A673 (cell line): ENCODE results near the gene LRTM2. TPM values are rescaled to one million over a fixed set of nuclear protein-coding genes. Genes with fewer than 3 reads are reported as not detected.

Source experiments
- BruUV-seq: library from RNA; stranded (reverse); fragments of 400-500 nt; replicated peaks from 2 replicates; lab custom pipeline; 2021; lab: Mats Ljungman, UMichigan
- CTCF ChIA-PET: fragments of 300-600 bp; sonication (Branson Sonifier 250); formaldehyde crosslinking; loops from one replicate; lab custom pipeline; 2022; ENCODE audit warnings: antibody characterized with exemption; lab: Charles Lee
- POLR2A ChIA-PET: fragments of 300-600 bp; sonication (Branson Sonifier 250); formaldehyde crosslinking; loops from one replicate; lab custom pipeline; 2022; ENCODE audit warnings: antibody characterized with exemption; ENCODE audit not compliant: low non-redundant PET; lab: Charles Lee
- DNase-seq: peaks from one replicate; pipeline ENCODE4 v3.0.0-alpha.2; 2015; ENCODE audit warnings: low spot score
- H3K27ac ChIP-seq: fragments of 200-600 bp; sonication (generic); 2 replicates; pipeline ENCODE4 v1.5.1; 2016; ENCODE audit warnings: mixed run types, low read depth, mild to moderate bottlenecking, mixed read lengths, antibody characterized with exemption, low read length; ENCODE audit not compliant: poor library complexity, severe bottlenecking
- H3K27me3 ChIP-seq: fragments of 200-600 bp; sonication (generic); replicated peaks from 2 replicates; pipeline ENCODE4 v1.6.1; 2017; ENCODE audit warnings: mixed run types, low read depth, mild to moderate bottlenecking, mixed read lengths, antibody characterized with exemption, low read length; ENCODE audit not compliant: insufficient read depth, poor library complexity
- H3K36me3 ChIP-seq: fragments of 200-600 bp; sonication (generic); 2 replicates; pipeline ENCODE4 v1.6.1; 2016; ENCODE audit warnings: mixed run types, mild to moderate bottlenecking, mixed read lengths, antibody characterized with exemption, low read length; ENCODE audit not compliant: insufficient read depth, poor library complexity, severe bottlenecking
- H3K4me1 ChIP-seq: fragments of 200-600 bp; sonication (generic); 2 replicates; pipeline ENCODE4 v1.6.1; 2017; ENCODE audit warnings: mixed run types, mild to moderate bottlenecking, mixed read lengths, antibody characterized with exemption, low read length; ENCODE audit not compliant: insufficient read depth, poor library complexity, severe bottlenecking
- H3K4me3 ChIP-seq: fragments of 200-600 bp; sonication (generic); 2 replicates; pipeline ENCODE4 v1.5.1; 2016; ENCODE audit warnings: low read depth, mixed run types, mild to moderate bottlenecking, mixed read lengths, low read length; ENCODE audit not compliant: poor library complexity, severe bottlenecking
- H3K9me3 ChIP-seq: fragments of 200-600 bp; sonication (generic); 2 replicates; pipeline ENCODE4 v1.6.1; 2016; ENCODE audit warnings: mixed run types, low read depth, mild to moderate bottlenecking, mixed read lengths, antibody characterized with exemption, low read length; ENCODE audit not compliant: poor library complexity, severe bottlenecking
- CTCF ChIP-seq: fragments of 300-800, 200-600 bp; sonication (generic); conservative IDR thresholded peaks from 2 replicates; pipeline ENCODE4 v1.5.1; 2017; ENCODE audit warnings: low read depth, mild to moderate bottlenecking, antibody characterized with exemption, low read length, moderate library complexity, mixed read lengths
- EZH2 ChIP-seq: fragments of 200-600 bp; sonication (generic); IDR thresholded peaks from 2 replicates; pipeline ENCODE4 v1.6.1; 2017; ENCODE audit warnings: borderline replicate concordance, low read depth, mild to moderate bottlenecking, mixed read lengths, antibody characterized with exemption, low read length; ENCODE audit not compliant: poor library complexity, severe bottlenecking
- intact Hi-C: fragments of 100-400 bp; cut with micrococcal nuclease; formaldehyde crosslinking; loops from one replicate; pipeline ENCODE4 v1.10.0; 2022; ENCODE audit not compliant: unreplicated experiment
- total RNA-seq: library from RNA; stranded (reverse); gene quantifications from 2 replicates; pipeline ENCODE4 v1.2.3, GENCODE V29; 2021

The LRTM2 gene
- total RNA-seq, 1 experiment from 2014 or later, result not detected

GRCh38 chr12:1787714-1788113 lies 32.7 kb upstream of the LRTM2 start:
- no TSS peak for BruUV-seq

GRCh38 chr12:1790444-1790843 lies 29.9 kb upstream of the LRTM2 start:
- H3K27ac ChIP-seq, result no peak overlapping the region
- no peak overlapping the region for H3K4me3 ChIP-seq
- POLR2A ChIA-PET, result no interaction called here
- H3K27me3 ChIP-seq, result no peaks in the 10 kb centered on the region
- no TSS peak for BruUV-seq
- H3K36me3 ChIP-seq, result peaks cover 20% of the 10 kb centered on the region
- intact Hi-C loops, result loop anchor here (5.0 to 10.0 kb wide), 2 partner anchors 158 to 244 kb away; no protein-coding TSS in a partner anchor
- CTCF ChIA-PET, result interaction anchor here (0.6 to 3.5 kb wide), 9 partner anchors 14 to 672 kb away, joined by 3 to 86 read pairs (median 4); no protein-coding TSS in a partner anchor
- H3K9me3 ChIP-seq, result no peaks in the 10 kb centered on the region
- no peak for DNase-seq
- no peaks in the 10 kb centered on the region for H3K4me1 ChIP-seq
- TF ChIP-seq EZH2 (no peak), CTCF (no peak)

More at GRCh38 chr12:1787714-1788113, 32.7 kb upstream of the LRTM2 start:
- TF ChIP-seq CTCF (no peak), EZH2 (no peak)
- Histone ChIP-seq H3K36me3 (peaks cover 26% of the 10 kb centered on the region), H3K4me1 (no peaks in the 10 kb centered on the region), H3K4me3 (no peak overlapping the region), H3K27ac (no peak overlapping the region), H3K27me3 (no peaks in the 10 kb centered on the region), H3K9me3 (no peaks in the 10 kb centered on the region)
- intact Hi-C loops, result no loop called here
- CTCF ChIA-PET, result no interaction called here
- POLR2A ChIA-PET, result no interaction called here
- no peak for DNase-seq

- ChIA-PET CTCF (interaction anchor here (0.6 to 3.5 kb wide), 12 partner anchors 15 to 979 kb away, joined by 3 to 86 read pairs (median 4); no protein-coding TSS in a partner anchor), POLR2A (interaction anchor here (0.6 kb wide), 1 partner anchor 138 kb away, joined by 3 read pairs; no protein-coding TSS in a partner anchor)
- no peak overlapping the region for H3K27ac ChIP-seq
- BruUV-seq, result no TSS peak
- intact Hi-C loops, result loop anchor here (1.0 to 10.0 kb wide), 3 partner anchors 139 to 244 kb away; no protein-coding TSS in a partner anchor
- H3K4me1 ChIP-seq, result peaks cover under 1% of the 10 kb centered on the region
- H3K27me3 ChIP-seq, result no peaks in the 10 kb centered on the region
- DNase-seq, result peak; percentile 67
- no peak overlapping the region for H3K4me3 ChIP-seq
- H3K9me3 ChIP-seq, result no peaks in the 10 kb centered on the region
- H3K36me3 ChIP-seq, result peaks cover 13% of the 10 kb centered on the region
- peak; percentile 85 for TF ChIP-seq CTCF
- TF ChIP-seq EZH2, result no peak
Observed at GRCh38 chr12:1791104-1791841, 29.1 kb upstream of the LRTM2 start.
